Dermis microvascular lymphatic vessel endothelial cell (primary cell): ENCODE results near the gene NOXA1. TPM values are rescaled to one million over a fixed set of nuclear protein-coding genes. Genes with fewer than 3 reads are reported as not detected.
"Not testable (repeated sequence)": the region's sequence is repeated elsewhere in the genome, so short reads cannot be mapped to it uniquely, and the experiment has no call there.

ENCODE experiments used
- DNase-seq, 2 donors: peaks; one replicate each; pipeline versions ENCODE4 v3.0.0 to v3.0.0-alpha.2; 2010; ENCODE audit warnings: low read depth in 2 of 2
- total RNA-seq: library from RNA; depleted of rRNA; stranded (reverse); fragments of >200 nt; gene quantifications from 2 replicates; pipeline ENCODE4 v1.2.1, GENCODE V29; 2014

NOXA1 gene
- total RNA-seq, 1 donor from 2014 or later, result 1.3 TPM

- no peak for DNase-seq
Measured at GRCh38 chr9:137404961-137405567, 18.1 kb upstream of the NOXA1 start.

- DNase-seq, result no peak
Measured at GRCh38 chr9:137405677-137406081, 17.5 kb upstream of the NOXA1 start.

GRCh38 chr9:137406085-137406760 is 17.0 kb upstream of the NOXA1 start:
- DNase-seq, result no peak

- DNase-seq, result peak; percentile 43 to 90
Measured at GRCh38 chr9:137406876-137407589, 16.2 kb upstream of the NOXA1 start.

- DNase-seq, result no peak
Measured at GRCh38 chr9:137407590-137408300, 15.4 kb upstream of the NOXA1 start.

GRCh38 chr9:137408651-137409405 is 14.4 kb upstream of the NOXA1 start:
- DNase-seq, result no peak

- DNase-seq, result no peak
Measured at GRCh38 chr9:137409515-137409914, 13.7 kb upstream of the NOXA1 start.

- DNase-seq, result not testable (repeated sequence)
Measured at GRCh38 chr9:137410236-137410890, 12.8 kb upstream of the NOXA1 start.

GRCh38 chr9:137410891-137411249 is 12.3 kb upstream of the NOXA1 start:
- DNase-seq, result no peak

GRCh38 chr9:137411260-137411644 is 11.9 kb upstream of the NOXA1 start:
- no peak for DNase-seq

GRCh38 chr9:137411645-137412380 is 11.4 kb upstream of the NOXA1 start:
- peak; percentile 82 to 98 for DNase-seq

- DNase-seq, result no peak
Measured at GRCh38 chr9:137412431-137412830, 10.8 kb upstream of the NOXA1 start.

GRCh38 chr9:137415451-137415850 is 7.7 kb upstream of the NOXA1 start:
- no peak for DNase-seq

GRCh38 chr9:137416006-137416562 is 7.1 kb upstream of the NOXA1 start:
- no peak for DNase-seq

- DNase-seq, result no peak
Measured at GRCh38 chr9:137416563-137417151, 6.5 kb upstream of the NOXA1 start.

GRCh38 chr9:137417161-137418021 is 5.8 kb upstream of the NOXA1 start:
- DNase-seq, result peak in 1 of 2 donors; percentile 56

GRCh38 chr9:137421838-137422603 is 1.2 kb upstream of the NOXA1 start:
- peak in 1 of 2 donors; percentile 24 for DNase-seq
